Keratinocyte (primary cell): ENCODE results near the gene HSFX2. TPM values are rescaled to one million over a fixed set of nuclear protein-coding genes. Genes with fewer than 3 reads are reported as not detected.

Experiments used
- DNase-seq: peaks from one replicate; pipeline ENCODE4 v3.0.0-alpha.2; 2011; ENCODE audit warnings: low read depth, missing footprints, low spot score
- FAIRE-seq: peaks from 2 replicates; lab custom pipeline; 2011; peaks lifted over from hg19 to GRCh38; lab: Jason Lieb, UNC
- H2AFZ ChIP-seq: 2 replicates; pipeline ENCODE4 v1.6.0; 2012; ENCODE audit warnings: low read length, control low read depth, inconsistent platforms; ENCODE audit not compliant: control insufficient read depth
- H3K27ac ChIP-seq: 2 replicates; pipeline ENCODE4 v1.5.1; 2011; ENCODE audit warnings: low read length; ENCODE audit not compliant: control insufficient read depth, insufficient read depth
- H3K27me3 ChIP-seq: 3 replicates; pipeline ENCODE4 v1.6.0; 2011; ENCODE audit warnings: low read length; ENCODE audit not compliant: control insufficient read depth, insufficient read depth; ENCODE audit errors: extremely low read depth
- H3K36me3 ChIP-seq, 2 experiments: 2 replicates in 1 of 2; 3 replicates in 1 of 2; pipeline ENCODE4 v1.5.1; 2011; ENCODE audit warnings: low read length in 2 of 2, mild to moderate bottlenecking in 1 of 2; ENCODE audit not compliant: control insufficient read depth in 2 of 2, insufficient read depth in 2 of 2; ENCODE audit errors: extremely low read depth in 1 of 2
- H3K4me1 ChIP-seq: 3 replicates; pipeline ENCODE4 v1.5.1; 2011; ENCODE audit warnings: low read length; ENCODE audit not compliant: control insufficient read depth, insufficient read depth; ENCODE audit errors: extremely low read depth
- H3K4me2 ChIP-seq: 3 replicates; pipeline ENCODE4 v1.6.0; 2011; ENCODE audit warnings: low read depth, low read length; ENCODE audit not compliant: control insufficient read depth, insufficient read depth; ENCODE audit errors: extremely low read depth
- H3K4me3 ChIP-seq, 3 experiments: fragments of 200-600 bp in 1 of 3; sonication (generic) in 1 of 3; 2 replicates in 2 of 3; 3 replicates in 1 of 3; pipeline ENCODE4 v1.5.1; 2011 to 2016; ENCODE audit warnings: low read length in 3 of 3, mild to moderate bottlenecking in 3 of 3, control low read depth in 2 of 3, inconsistent platforms in 1 of 3, low read depth in 1 of 3, mixed read lengths in 1 of 3, mixed run types in 1 of 3, moderate library complexity in 1 of 3; ENCODE audit not compliant: control insufficient read depth in 2 of 3, insufficient read depth in 2 of 3; ENCODE audit errors: extremely low read depth in 1 of 3
- H3K79me2 ChIP-seq: 2 replicates; pipeline ENCODE4 v1.6.0; 2012; ENCODE audit warnings: low read length; ENCODE audit not compliant: control insufficient read depth, insufficient read depth
- H3K9ac ChIP-seq: 3 replicates; pipeline ENCODE4 v1.6.0; 2011; ENCODE audit warnings: low read length; ENCODE audit not compliant: control insufficient read depth, insufficient read depth; ENCODE audit errors: extremely low read depth
- H3K9me1 ChIP-seq: 3 replicates; pipeline ENCODE4 v1.6.0; 2011; ENCODE audit warnings: low read length; ENCODE audit not compliant: control insufficient read depth, insufficient read depth; ENCODE audit errors: extremely low read depth
- H3K9me3 ChIP-seq: 2 replicates; pipeline ENCODE4 v1.5.1; 2012; ENCODE audit warnings: low read depth, low read length; ENCODE audit not compliant: control insufficient read depth
- H4K20me1 ChIP-seq: 3 replicates; pipeline ENCODE4 v1.6.0; 2011; ENCODE audit warnings: low read length; ENCODE audit not compliant: control insufficient read depth, insufficient read depth; ENCODE audit errors: extremely low read depth
- CTCF ChIP-seq, 3 experiments: IDR thresholded peaks in 1 of 3; conservative IDR thresholded peaks in 1 of 3; optimal IDR thresholded peaks in 1 of 3; 2 replicates in 2 of 3; 3 replicates in 1 of 3; pipeline versions ENCODE3 to v1.5.1; 2011; ENCODE audit warnings: low read length in 3 of 3, mild to moderate bottlenecking in 3 of 3, moderate library complexity in 2 of 3, control low read depth in 1 of 3, inconsistent platforms in 1 of 3; ENCODE audit not compliant: insufficient read depth in 2 of 3; ENCODE audit errors: extremely low read depth in 1 of 3
- EZH2 ChIP-seq: IDR thresholded peaks from one replicate; pipeline ENCODE4 v1.6.1; 2012; ENCODE audit warnings: inconsistent platforms, mild to moderate bottlenecking, low read length, moderate library complexity
- dilution Hi-C: fragments of 300-500 bp; cut with MboI; formaldehyde crosslinking; loops from one replicate; pipeline ENCODE4 v1.7.0; 2020; ENCODE audit warnings: low sequenced_read_pairs; ENCODE audit not compliant: extremely low pct_ligation_motif_present
- polyA plus RNA-seq, 5 experiments: library from polyadenylated mRNA; depleted of rRNA in 3 of 5; stranded (reverse) in 3 of 5; stranded (forward) in 1 of 5; unstranded in 1 of 5; fragments of >200 nt; gene quantifications; 1 replicate in 1 of 5; 2 replicates in 3 of 5; 3 replicates in 1 of 5; pipeline versions ENCODE4 v1.2.1 to v1.2.3, GENCODE V29; 2011 to 2012; ENCODE audit warnings: missing spikeins in 2 of 5, low read depth in 1 of 5, low replicate concordance in 1 of 5

Gene HSFX2
- polyA plus RNA-seq, 1 donor (not counting 4 experiments of a cell fraction or from before 2014, with no cell fraction given): 0.10 TPM

DNA sequence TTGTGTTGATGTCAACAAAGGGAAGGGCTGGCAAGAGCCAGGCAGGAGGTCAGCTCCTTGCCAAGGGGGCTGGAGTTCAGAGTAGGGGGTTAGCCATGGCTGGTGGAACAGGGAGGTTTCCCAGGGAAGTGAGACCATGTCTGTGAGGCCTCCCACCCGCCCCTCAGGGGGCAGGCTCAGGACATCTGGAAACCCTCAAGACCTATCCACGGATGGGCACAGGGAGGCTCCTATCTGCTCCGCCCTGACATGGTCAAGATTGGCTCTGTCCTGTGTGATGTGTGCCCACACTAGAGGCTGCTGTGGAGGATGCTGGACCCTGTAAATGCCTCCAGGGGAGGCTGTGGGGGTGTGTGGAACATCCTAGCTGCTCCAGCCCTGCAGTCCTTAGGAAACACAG is 44.5 kb upstream of the HSFX2 start:
- H3K9me1 ChIP-seq: no peaks in the 10 kb centered on the region
- H3K27me3 ChIP-seq: no peaks in the 10 kb centered on the region

GRCh38 chrX:149638860-149639259 is 43.7 kb upstream of the HSFX2 start:
- H3K9me1 ChIP-seq: no peaks in the 10 kb centered on the region
- H4K20me1 ChIP-seq: no peaks in the 10 kb centered on the region
- peaks cover 3% of the 10 kb centered on the region for H3K4me1 ChIP-seq
- no peaks in the 10 kb centered on the region for H3K9me3 ChIP-seq
- no peak overlapping the region for H2AFZ ChIP-seq
- FAIRE-seq: no peak
- TF ChIP-seq CTCF (optimal IDR thresholded peaks at IDR 0.05 in 1 of 3, IDR thresholded peaks at IDR 0.05 in 1 of 3, conservative IDR thresholded peaks at IDR 0.05 in 1 of 3; ENCODE audit: extremely low read depth in 1 of 3, insufficient read depth in 2 of 3, low read length in 3 of 3) (no peak), EZH2 (no peak)
- dilution Hi-C loops: no loop called here
- no peaks in the 10 kb centered on the region for H3K27me3 ChIP-seq
- no peak overlapping the region for H3K4me3 ChIP-seq
- no peak for DNase-seq
- no peak overlapping the region for H3K9ac ChIP-seq
- peak overlapping the region; percentile 7 for H3K4me2 ChIP-seq
- H3K36me3 ChIP-seq: no peaks in the 10 kb centered on the region
- H3K27ac ChIP-seq: no peak overlapping the region
- no peaks in the 10 kb centered on the region for H3K79me2 ChIP-seq

More for the DNA sequence above, 44.5 kb upstream of the HSFX2 start:
- Histone ChIP-seq H2AFZ (no peak overlapping the region), H3K27ac (no peak overlapping the region), H3K4me2 (no peak overlapping the region), H3K9ac (no peak overlapping the region), H3K9me3 (no peaks in the 10 kb centered on the region), H3K4me1 (peaks cover 3% of the 10 kb centered on the region), H4K20me1 (no peaks in the 10 kb centered on the region), H3K36me3 (no peaks in the 10 kb centered on the region), H3K79me2 (no peaks in the 10 kb centered on the region), H3K4me3 (no peak overlapping the region)
- dilution Hi-C loops: no loop called here
- no peak for FAIRE-seq
- TF ChIP-seq EZH2 (no peak), CTCF (optimal IDR thresholded peaks at IDR 0.05 in 1 of 3, IDR thresholded peaks at IDR 0.05 in 1 of 3, conservative IDR thresholded peaks at IDR 0.05 in 1 of 3; ENCODE audit: extremely low read depth in 1 of 3, insufficient read depth in 2 of 3, low read length in 3 of 3) (no peak)
- DNase-seq: no peak
